HPDE6-E6E7 (cell line): Measurements from ENCODE around the gene TCAP.
A peak's percentile ranks its signal among the peaks of the same experiment; 100 is the strongest.

Source experiments
- DNase-seq: peaks from one replicate; pipeline ENCODE4 v3.0.0; 2011; ENCODE audit warnings: missing footprints; ENCODE audit errors: extremely low spot score

Gene TCAP

DNA sequence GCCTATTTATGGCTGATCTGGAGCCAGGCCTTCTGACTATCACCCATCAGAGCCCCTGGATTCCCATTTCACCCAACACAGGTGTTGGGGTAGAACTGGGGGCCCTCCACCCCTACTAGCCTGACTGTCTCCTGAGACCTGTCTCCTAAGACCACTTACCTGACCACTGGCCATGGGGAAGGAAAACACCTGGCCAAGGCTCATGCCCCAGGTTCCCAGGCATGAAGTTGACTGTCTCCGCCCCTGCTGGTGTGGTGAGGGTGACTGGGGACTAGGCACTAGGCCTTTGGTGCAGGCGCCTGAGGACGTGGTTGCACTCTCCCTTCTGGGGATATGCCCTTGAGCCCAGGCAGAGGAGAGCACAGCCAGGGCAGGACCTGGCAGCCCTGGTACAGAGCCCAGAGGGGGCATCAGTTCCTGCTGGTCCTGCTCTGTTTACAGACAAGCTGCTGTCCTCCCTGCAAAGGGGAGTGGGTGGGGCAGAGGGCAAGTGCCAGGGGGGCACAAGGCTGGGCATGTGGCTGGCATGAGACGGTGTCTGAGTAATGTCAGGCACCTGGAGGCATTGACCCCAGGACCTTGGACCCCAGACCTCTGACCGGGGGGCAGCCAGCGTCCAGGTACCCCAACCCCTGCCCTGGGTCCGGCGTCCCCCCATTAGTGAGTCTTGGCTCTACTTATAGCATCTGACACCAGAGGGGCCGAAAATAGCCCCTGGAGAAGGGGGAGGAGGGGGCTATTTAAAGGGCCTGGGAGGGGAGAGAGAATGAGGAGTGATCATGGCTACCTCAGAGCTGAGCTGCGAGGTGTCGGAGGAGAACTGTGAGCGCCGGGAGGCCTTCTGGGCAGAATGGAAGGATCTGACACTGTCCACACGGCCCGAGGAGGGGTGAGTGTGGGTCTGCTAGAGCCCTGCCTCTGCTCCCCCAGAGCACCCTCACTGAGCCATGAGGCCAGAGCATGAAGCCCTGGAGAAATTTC, at the start of gene TCAP:
Gene TCAP, plus strand, starts transcription at position 769 of the 981 bp plus-strand sequence. Its CDS starts 11 bp downstream, at position 780.
- no peak for DNase-seq

- DNase-seq, result no peak
Measured at GRCh38 chr17:39615434-39615833, 49.7 kb upstream of the TCAP start.

GRCh38 chr17:39617100-39617445, 48.1 kb upstream of the TCAP start:
- DNase-seq, result no peak

GRCh38 chr17:39617446-39618245, 47.5 kb upstream of the TCAP start:
- peak; percentile 34 for DNase-seq

- DNase-seq, result no peak
Measured at GRCh38 chr17:39618246-39618913, 46.8 kb upstream of the TCAP start.

DNA sequence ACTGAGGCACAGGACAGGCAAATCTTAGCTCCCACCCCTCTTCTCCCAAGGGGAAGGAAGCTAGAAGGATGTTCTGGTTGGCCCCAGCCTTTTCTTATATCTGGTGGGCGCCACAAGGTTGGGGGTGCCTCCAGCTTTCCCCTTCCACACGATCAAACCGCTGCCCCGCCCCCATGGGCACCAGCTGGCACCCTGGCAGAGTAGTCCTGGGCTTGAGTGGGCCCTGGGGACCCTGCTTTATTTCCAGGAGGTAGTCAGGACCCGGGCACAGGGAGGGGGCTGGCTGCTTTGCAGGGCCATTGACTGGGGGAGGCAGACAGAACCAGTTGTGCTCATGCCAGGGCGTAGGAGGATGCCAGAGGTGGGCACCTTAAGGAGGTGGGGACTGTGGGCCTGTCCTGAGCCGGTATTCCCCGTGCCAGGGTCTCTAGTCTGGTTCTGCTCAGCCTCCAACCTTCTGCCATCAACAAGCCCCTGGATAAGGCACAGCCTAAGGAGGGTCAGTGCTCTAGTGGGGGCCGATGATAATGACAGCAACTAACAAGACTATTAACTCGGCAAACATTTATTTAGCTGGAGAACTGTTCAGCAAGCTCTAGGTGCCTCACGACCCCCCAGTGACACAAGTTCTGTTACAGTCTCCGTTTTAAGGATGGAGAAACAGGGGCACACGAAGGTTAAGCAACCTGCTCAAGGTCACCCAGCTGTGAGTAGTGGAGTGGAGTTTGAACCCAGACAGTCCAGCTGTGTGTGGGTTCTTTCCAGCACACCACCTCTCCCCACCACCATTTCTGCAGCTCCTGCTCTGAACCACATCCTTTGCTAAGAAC, 46.0 kb upstream of the TCAP start:
- no peak for DNase-seq

- DNase-seq, result no peak
Measured at GRCh38 chr17:39619786-39620101, 45.4 kb upstream of the TCAP start.

DNA sequence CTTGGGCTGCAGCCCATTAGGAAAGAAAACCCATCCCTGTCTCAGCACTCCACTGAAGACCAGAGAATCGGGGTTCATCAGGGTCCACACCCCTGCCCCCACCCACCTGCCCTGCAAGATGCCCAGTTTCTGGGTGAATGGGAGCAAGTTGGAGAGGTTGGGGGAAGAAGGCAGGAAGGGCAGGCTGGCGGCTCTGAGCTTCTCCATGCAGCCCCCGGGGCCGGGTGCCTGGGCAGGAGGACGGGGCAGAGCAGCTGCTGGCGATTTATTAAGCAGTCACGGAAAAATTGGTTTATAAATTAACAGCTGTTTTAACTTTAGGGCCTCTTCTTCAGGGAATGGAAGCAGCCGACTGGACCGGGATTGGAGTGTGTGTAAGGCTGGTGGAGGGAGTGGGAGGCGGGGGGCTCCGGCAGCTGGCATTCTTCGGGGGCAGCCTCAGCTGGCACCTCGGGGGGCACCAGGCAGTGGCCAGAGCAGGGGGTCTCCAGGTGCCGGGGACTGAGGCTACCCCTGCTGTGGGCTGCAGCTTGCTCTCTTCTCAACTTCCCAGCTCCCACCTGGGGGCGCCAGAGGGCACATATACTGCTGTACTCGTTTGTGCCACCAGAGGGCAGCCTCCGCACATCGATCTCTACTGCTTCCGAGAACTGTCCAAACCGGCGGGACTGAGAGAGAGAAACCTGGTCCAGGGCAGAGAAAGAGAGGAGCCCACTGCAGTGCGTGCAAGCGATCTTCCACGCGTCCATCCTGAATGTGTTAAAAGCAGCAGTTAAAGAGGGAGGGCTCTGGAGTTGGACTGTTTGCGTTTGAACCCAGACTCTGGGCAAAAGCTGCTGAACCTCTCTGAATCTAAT, 43.4 kb upstream of the TCAP start:
- DNase-seq, result peak; percentile 81

- peak; percentile 47 for DNase-seq
Measured at GRCh38 chr17:39622380-39623006, 42.7 kb upstream of the TCAP start.

GRCh38 chr17:39623356-39623950, 41.7 kb upstream of the TCAP start:
- DNase-seq, result peak; percentile 76

GRCh38 chr17:39624313-39624712, 40.8 kb upstream of the TCAP start:
- no peak for DNase-seq

- DNase-seq, result no peak
Measured at GRCh38 chr17:39625198-39625785, 39.9 kb upstream of the TCAP start.

GRCh38 chr17:39626171-39627046, 38.7 kb upstream of the TCAP start, which contains the start of gene PPP1R1B:
TSS of gene PPP1R1B (plus strand) at chr17:39626952. CDS start at chr17:39627393, 441 bp downstream.
- DNase-seq, result no peak

GRCh38 chr17:39627047-39627711, 38.0 kb upstream of the TCAP start:
- no peak for DNase-seq

- no peak for DNase-seq
Measured at GRCh38 chr17:39627712-39628516, 37.2 kb upstream of the TCAP start.

GRCh38 chr17:39628655-39629493, 36.3 kb upstream of the TCAP start:
- no peak for DNase-seq
